Esophagus squamous epithelium (tissue), 5 donors: ENCODE measurements around the gene OGG1. TPM values are rescaled to one million over a fixed set of nuclear protein-coding genes. Genes with fewer than 3 reads are reported as not detected.
A peak's percentile ranks its signal among the peaks of the same experiment; 100 is the strongest.

ENCODE experiments used
- DNase-seq: peaks from one replicate; lab custom pipeline; 2025; lab: John Stamatoyannopoulos, UW
- H3K27ac ChIP-seq, 4 donors: fragments of 200-600 bp; sonication (generic); one replicate each; pipeline ENCODE4 v1.5.1; 2016 to 2019; ENCODE audit warnings: mild to moderate bottlenecking in 1 of 4
- H3K27me3 ChIP-seq, 4 donors: fragments of 200-600 bp; sonication (generic); 1 replicate in 3 of 4; 2 replicates in 1 of 4; pipeline versions ENCODE4 v1.5.1 to v1.6.0; 2017 to 2021; ENCODE audit warnings: antibody characterized with exemption in 1 of 4
- H3K36me3 ChIP-seq, 3 donors: fragments of 200-600 bp; sonication (generic); one replicate each; pipeline ENCODE4 v1.5.1; 2016 to 2019
- H3K4me1 ChIP-seq, 3 donors: fragments of 200-600 bp; sonication (generic); one replicate each; pipeline ENCODE4 v1.5.1; 2017 to 2019
- H3K4me3 ChIP-seq, 4 donors: fragments of 200-600 bp; sonication (generic); 1 replicate in 3 of 4; 2 replicates in 1 of 4; pipeline ENCODE4 v1.5.1; 2016 to 2019; ENCODE audit warnings: mild to moderate bottlenecking in 2 of 4, moderate library complexity in 1 of 4
- H3K9me3 ChIP-seq, 3 donors: fragments of 200-600 bp; sonication (generic); one replicate each; pipeline ENCODE4 v1.5.1; 2016 to 2019
- POLR2A ChIP-seq, 4 donors: fragments of 450-650 bp; IDR thresholded peaks; one replicate each; pipeline ENCODE4 v1.6.1; 2017; ENCODE audit warnings: antibody characterized with exemption in 4 of 4, mild to moderate bottlenecking in 4 of 4, moderate library complexity in 3 of 4
- WGBS, 2 donors: methylation state at CpG; one replicate each; pipeline ENCODE4 v1.1.5; 2018; 5-methylcytosine and 5-hydroxymethylcytosine counted together
- intact Hi-C: fragments of 100-400 bp; cut with DNase I; formaldehyde crosslinking; loops from one replicate; pipeline ENCODE4 v1.15.0; 2022
- total RNA-seq, 4 donors: library from RNA; depleted of rRNA; stranded (reverse); fragments of >200 nt; gene quantifications; one replicate each; pipeline ENCODE4 v1.1.0, GENCODE V29; 2016
- TF ChIP-seq, protein P1 (sequence below), 6 experiments: fragments of 450-650 bp in 4 of 6; fragments of 200-600 bp in 2 of 6; sonication (generic) in 2 of 6; IDR thresholded peaks; one replicate each; pipeline ENCODE4 v1.5.1; 2016 to 2019; ENCODE audit warnings: antibody characterized with exemption in 6 of 6, mild to moderate bottlenecking in 4 of 6, moderate library complexity in 4 of 6
- donor health status: DM: yes; HTN: yes; CAD: no.

OGG1 gene
- total RNA-seq, 4 donors from 2014 or later, result 9.5 to 20.6 (median 10.5) TPM

DNA sequence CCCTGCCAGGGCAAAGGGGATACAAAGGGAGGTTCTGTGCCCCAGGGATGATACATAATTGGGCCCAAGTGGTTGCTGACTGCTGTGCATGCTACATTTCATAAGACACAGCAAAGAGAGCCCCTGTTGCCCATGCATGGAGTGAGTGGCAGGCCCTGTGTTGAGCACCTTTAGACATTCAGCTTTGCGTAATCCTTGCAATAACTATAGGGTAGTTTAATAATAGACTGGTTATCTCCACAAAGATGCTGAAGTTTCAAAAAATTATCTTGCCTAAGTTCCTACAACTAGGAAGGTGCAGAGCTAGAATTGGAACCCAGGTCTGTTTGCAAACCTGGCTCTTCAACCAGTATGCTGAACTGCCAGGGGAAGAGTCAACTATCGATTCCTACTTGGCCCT is 1.7 kb upstream of the OGG1 start:
- no peak for TF ChIP-seq POLR2A (IDR thresholded peaks at IDR 0.05)
- TF ChIP-seq, protein P1, sequence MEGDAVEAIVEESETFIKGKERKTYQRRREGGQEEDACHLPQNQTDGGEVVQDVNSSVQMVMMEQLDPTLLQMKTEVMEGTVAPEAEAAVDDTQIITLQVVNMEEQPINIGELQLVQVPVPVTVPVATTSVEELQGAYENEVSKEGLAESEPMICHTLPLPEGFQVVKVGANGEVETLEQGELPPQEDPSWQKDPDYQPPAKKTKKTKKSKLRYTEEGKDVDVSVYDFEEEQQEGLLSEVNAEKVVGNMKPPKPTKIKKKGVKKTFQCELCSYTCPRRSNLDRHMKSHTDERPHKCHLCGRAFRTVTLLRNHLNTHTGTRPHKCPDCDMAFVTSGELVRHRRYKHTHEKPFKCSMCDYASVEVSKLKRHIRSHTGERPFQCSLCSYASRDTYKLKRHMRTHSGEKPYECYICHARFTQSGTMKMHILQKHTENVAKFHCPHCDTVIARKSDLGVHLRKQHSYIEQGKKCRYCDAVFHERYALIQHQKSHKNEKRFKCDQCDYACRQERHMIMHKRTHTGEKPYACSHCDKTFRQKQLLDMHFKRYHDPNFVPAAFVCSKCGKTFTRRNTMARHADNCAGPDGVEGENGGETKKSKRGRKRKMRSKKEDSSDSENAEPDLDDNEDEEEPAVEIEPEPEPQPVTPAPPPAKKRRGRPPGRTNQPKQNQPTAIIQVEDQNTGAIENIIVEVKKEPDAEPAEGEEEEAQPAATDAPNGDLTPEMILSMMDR (IDR thresholded peaks at IDR 0.05), result no peak
- Histone ChIP-seq H3K27ac (no peak overlapping the region), H3K27me3 (no peaks in the 10 kb centered on the region), H3K36me3 (peaks cover 32 to 76% (median 44%) of the 10 kb centered on the region in 3 donors), H3K9me3 (no peaks in the 10 kb centered on the region), H3K4me3 (no peak overlapping the region), H3K4me1 (peaks cover 12 to 33% (median 22%) of the 10 kb centered on the region in 3 donors)
- intact Hi-C loops, result no loop called here
- WGBS, 2 donors, result 85 to 100% methylated on average over 2 of the region's 2 CpGs
- DNase-seq, result no peak

DNA sequence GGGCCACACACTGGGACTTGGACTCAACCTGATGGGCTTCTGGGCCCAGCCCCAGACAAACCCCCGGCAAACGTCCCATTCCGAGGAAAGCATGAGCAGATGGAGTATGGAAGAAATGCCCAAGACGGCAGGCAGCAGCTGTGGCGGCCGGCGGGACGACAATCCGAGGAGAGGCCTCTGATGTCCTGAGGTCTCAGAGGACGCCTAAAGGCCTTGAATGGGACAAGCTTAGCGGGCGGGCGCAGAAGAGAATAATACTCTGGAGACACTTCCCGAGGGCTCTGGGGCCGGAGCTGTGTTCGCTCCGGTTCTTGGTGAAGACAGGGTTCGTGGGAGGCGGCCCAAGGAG is 482 bp upstream of the OGG1 start:
- no peaks in the 10 kb centered on the region for H3K9me3 ChIP-seq
- no peak for TF ChIP-seq POLR2A (IDR thresholded peaks at IDR 0.05)
- TF ChIP-seq, protein P1 (IDR thresholded peaks at IDR 0.05), result no peak
- H3K27me3 ChIP-seq, result no peaks in the 10 kb centered on the region
- H3K4me3 ChIP-seq, result peak overlapping the region; percentile 49 to 87 (median 72)
- H3K36me3 ChIP-seq, result peaks cover 20 to 74% (median 32%) of the 10 kb centered on the region in 3 donors
- intact Hi-C loops, result no loop called here
- H3K27ac ChIP-seq, result peak overlapping the region; percentile 82 to 98 (median 96)
- WGBS, 2 donors, result 15 to 27% methylated on average over 12 to 14 of the region's 19 CpGs
- no peak for DNase-seq
- peaks cover 12 to 36% (median 22%) of the 10 kb centered on the region in 3 donors for H3K4me1 ChIP-seq

DNA sequence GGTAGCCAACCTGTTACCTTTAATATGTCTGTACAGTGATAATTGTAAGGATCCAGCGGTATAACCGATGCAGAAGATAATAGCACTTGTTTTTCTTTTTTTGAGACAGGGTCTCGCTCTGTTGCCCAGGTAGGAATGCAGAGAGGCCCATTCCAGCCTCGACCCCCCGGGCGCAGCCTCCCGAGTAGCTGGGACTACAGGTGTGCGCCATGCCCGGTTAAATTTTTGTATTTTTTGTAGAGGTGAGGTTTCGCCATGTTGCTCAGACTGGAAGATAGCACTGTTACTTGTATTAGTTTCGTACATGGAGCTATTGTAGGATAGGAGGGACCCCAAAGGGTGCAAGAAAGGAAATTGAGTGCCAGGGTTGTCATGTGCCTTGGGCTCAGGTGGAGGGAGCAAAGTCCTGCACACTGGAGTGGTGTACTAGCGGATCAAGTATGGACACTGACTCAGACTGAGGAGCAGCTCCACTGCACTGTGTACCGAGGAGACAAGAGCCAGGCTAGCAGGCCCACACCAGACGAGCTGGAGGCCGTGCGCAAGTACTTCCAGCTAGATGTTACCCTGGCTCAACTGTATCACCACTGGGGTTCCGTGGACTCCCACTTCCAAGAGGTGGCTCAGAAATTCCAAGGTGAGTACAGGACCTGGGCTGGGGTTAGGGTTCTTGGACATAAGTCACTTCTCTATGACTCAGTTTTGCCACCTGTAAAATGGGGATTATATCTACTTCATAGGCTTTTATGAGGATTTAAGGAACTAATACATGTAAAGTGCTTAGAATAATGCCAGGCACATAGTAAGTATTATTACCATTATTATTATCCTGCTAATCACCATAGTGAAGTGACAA is 1.0 kb downstream of the OGG1 start:
- TF ChIP-seq POLR2A (IDR thresholded peaks at IDR 0.05), result no peak
- TF ChIP-seq, protein P1 (IDR thresholded peaks at IDR 0.05), result no peak
- no peak for DNase-seq
- Histone ChIP-seq H3K27me3 (no peaks in the 10 kb centered on the region), H3K9me3 (no peaks in the 10 kb centered on the region), H3K4me3 (peak overlapping the region; percentile 49 to 87 (median 72)), H3K36me3 (peaks cover 5 to 73% (median 18%) of the 10 kb centered on the region in 3 donors), H3K27ac (peak overlapping the region; percentile 82 to 98 (median 96)), H3K4me1 (peaks cover 12 to 52% (median 29%) of the 10 kb centered on the region in 3 donors)
- intact Hi-C loops, result no loop called here
- WGBS, 2 donors, result 26 to 27% methylated on average over 14 of the region's 17 CpGs

- intact Hi-C loops, result no loop called here
- H3K36me3 ChIP-seq, result peaks cover 16 to 81% (median 20%) of the 10 kb centered on the region in 3 donors
- H3K9me3 ChIP-seq, result no peaks in the 10 kb centered on the region
- DNase-seq, result no peak
- WGBS, 2 donors, result 22 to 71% methylated on average over 1 to 6 of the region's 8 CpGs
- H3K4me1 ChIP-seq, result peaks cover 9 to 40% (median 22%) of the 10 kb centered on the region in 3 donors
- no peaks in the 10 kb centered on the region for H3K27me3 ChIP-seq
- no peak for TF ChIP-seq POLR2A (IDR thresholded peaks at IDR 0.05)
- TF ChIP-seq, protein P1 (IDR thresholded peaks at IDR 0.05), result no peak
- H3K27ac ChIP-seq, result peak overlapping the region in 3 of 4 donors; percentile 42 to 57 (median 51)
- H3K4me3 ChIP-seq, result no peak overlapping the region
These were observed 4.9 kb downstream of the OGG1 start for GRCh38 chr3:9754678-9755077.

DNA sequence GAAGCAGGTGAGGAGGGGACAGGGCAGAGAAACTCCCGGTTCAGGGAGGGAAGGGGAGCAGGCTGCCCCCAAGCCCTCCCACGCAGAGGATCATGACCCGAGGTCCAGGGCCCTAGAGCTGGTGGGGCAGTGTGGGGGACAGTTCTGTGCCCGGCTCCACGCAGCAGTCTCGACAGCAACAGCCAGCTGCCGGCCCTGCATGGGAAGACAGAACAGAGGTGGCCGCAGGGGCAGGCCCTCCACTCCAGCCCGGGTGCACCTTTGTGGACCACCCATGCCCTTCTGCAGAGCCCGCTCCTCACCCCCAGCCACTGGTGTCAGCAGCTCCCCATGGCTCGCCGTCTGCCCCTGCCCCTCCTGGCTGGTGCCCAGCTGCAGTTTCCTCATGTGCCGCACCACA is 7.7 kb downstream of the OGG1 start:
- Histone ChIP-seq H3K9me3 (no peaks in the 10 kb centered on the region), H3K27ac (no peak overlapping the region), H3K4me1 (peaks cover 0 to 26% (median 6%) of the 10 kb centered on the region in 3 donors), H3K27me3 (no peaks in the 10 kb centered on the region), H3K4me3 (no peak overlapping the region), H3K36me3 (peaks cover 16 to 94% (median 20%) of the 10 kb centered on the region in 3 donors)
- intact Hi-C loops, result no loop called here
- TF ChIP-seq, protein P1 (IDR thresholded peaks at IDR 0.05), result no peak
- TF ChIP-seq POLR2A (IDR thresholded peaks at IDR 0.05), result no peak
- WGBS, 2 donors, result 90 to 92% methylated on average over 9 to 12 of the region's 13 CpGs
- DNase-seq, result no peak
